ENCODE results near the gene PAK6.

GRCh38 chr15:40255033-40255432 lies 16.2 kb downstream of the PAK6 start:
- no peak for TF ChIP-seq POLR2A (IDR thresholded peaks at IDR 0.05)
- TF ChIP-seq, protein P1, sequence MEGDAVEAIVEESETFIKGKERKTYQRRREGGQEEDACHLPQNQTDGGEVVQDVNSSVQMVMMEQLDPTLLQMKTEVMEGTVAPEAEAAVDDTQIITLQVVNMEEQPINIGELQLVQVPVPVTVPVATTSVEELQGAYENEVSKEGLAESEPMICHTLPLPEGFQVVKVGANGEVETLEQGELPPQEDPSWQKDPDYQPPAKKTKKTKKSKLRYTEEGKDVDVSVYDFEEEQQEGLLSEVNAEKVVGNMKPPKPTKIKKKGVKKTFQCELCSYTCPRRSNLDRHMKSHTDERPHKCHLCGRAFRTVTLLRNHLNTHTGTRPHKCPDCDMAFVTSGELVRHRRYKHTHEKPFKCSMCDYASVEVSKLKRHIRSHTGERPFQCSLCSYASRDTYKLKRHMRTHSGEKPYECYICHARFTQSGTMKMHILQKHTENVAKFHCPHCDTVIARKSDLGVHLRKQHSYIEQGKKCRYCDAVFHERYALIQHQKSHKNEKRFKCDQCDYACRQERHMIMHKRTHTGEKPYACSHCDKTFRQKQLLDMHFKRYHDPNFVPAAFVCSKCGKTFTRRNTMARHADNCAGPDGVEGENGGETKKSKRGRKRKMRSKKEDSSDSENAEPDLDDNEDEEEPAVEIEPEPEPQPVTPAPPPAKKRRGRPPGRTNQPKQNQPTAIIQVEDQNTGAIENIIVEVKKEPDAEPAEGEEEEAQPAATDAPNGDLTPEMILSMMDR (IDR thresholded peaks at IDR 0.05) = no peak

All from vagina (tissue), 2 donors.